IMR-90 (cell line): ENCODE measurements around the gene TNRC6C. TPM values are rescaled to one million over a fixed set of nuclear protein-coding genes. Genes with fewer than 3 reads are reported as not detected.

Source experiments
- ATAC-seq: fragments of 200-7000 bp; cut with Tn5 transposase; 2 replicates; pipeline ENCODE4 v1.9.1; 2020; ENCODE audit warnings: low read depth, mild to moderate bottlenecking, moderate library complexity
- BruUV-seq: library from RNA; stranded (reverse); fragments of 400-500 nt; replicated peaks from 2 replicates; lab custom pipeline; 2021; lab: Mats Ljungman, UMichigan
- CTCF ChIA-PET: fragments of 300-600 bp; formaldehyde crosslinking; extraction: SDS; loops from one replicate; lab custom pipeline; 2021; ENCODE audit warnings: antibody characterized with exemption; lab: Yijun Ruan, JAX
- POLR2A ChIA-PET: fragments of 300-600 bp; sonication (Branson Sonifier 250); formaldehyde crosslinking; loops from one replicate; lab custom pipeline; 2022; ENCODE audit warnings: antibody characterized with exemption; ENCODE audit not compliant: unreplicated experiment; lab: Charles Lee
- DNase-seq: peaks from one replicate; pipeline ENCODE4 v3.0.0; 2013
- H2AFZ ChIP-seq: replicated peaks from 2 replicates; pipeline ENCODE3; 2013; ENCODE audit warnings: low read length, mild to moderate bottlenecking; ENCODE audit not compliant: poor library complexity
- H2AK5ac ChIP-seq: 2 replicates; pipeline ENCODE4 v1.6.1; 2013; ENCODE audit warnings: low read depth, low read length, inconsistent platforms
- H2AK9ac ChIP-seq: replicated peaks from 2 replicates; pipeline ENCODE3; 2013; ENCODE audit warnings: mild to moderate bottlenecking, low read depth, low read length, moderate library complexity; ENCODE audit not compliant: poor library complexity
- H2BK120ac ChIP-seq: 2 replicates; pipeline ENCODE4 v1.6.1; 2013; ENCODE audit warnings: low read depth, low read length, inconsistent platforms
- H2BK15ac ChIP-seq: 3 replicates; pipeline ENCODE4 v1.6.1; 2013; ENCODE audit warnings: low read depth, low read length, inconsistent platforms
- H2BK20ac ChIP-seq: 2 replicates; pipeline ENCODE4 v1.6.1; 2013; ENCODE audit warnings: low read depth, mild to moderate bottlenecking, inconsistent platforms, low read length, moderate library complexity
- H2BK5ac ChIP-seq: 2 replicates; pipeline ENCODE4 v1.6.1; 2013; ENCODE audit warnings: mild to moderate bottlenecking, low read depth, low read length, inconsistent platforms; ENCODE audit not compliant: poor library complexity, severe bottlenecking
- H3K14ac ChIP-seq: replicated peaks from 2 replicates; pipeline ENCODE4 v1.6.1; 2013; ENCODE audit warnings: low read depth, low read length, inconsistent platforms
- H3K18ac ChIP-seq: 2 replicates; pipeline ENCODE4 v1.6.1; 2013; ENCODE audit warnings: low read depth, low read length, control low read depth
- H3K23ac ChIP-seq: 2 replicates; pipeline ENCODE4 v1.6.1; 2013; ENCODE audit warnings: low read depth, low read length, inconsistent platforms
- H3K27ac ChIP-seq: 2 replicates; pipeline ENCODE4 v1.5.1; 2013; ENCODE audit warnings: mild to moderate bottlenecking, control low read depth, low read length; ENCODE audit not compliant: insufficient read depth
- H3K27me3 ChIP-seq: 2 replicates; pipeline ENCODE4 v1.6.1; 2013; ENCODE audit warnings: low read length; ENCODE audit not compliant: control insufficient read depth, insufficient read depth
- H3K36me3 ChIP-seq: 2 replicates; pipeline ENCODE4 v1.6.1; 2013; ENCODE audit warnings: low read length, mixed read lengths; ENCODE audit not compliant: control insufficient read depth, insufficient read depth
- H3K4ac ChIP-seq: 2 replicates; pipeline ENCODE4 v1.6.1; 2013; ENCODE audit warnings: low read depth, low read length, inconsistent platforms
- H3K4me1 ChIP-seq: 2 replicates; pipeline ENCODE4 v1.6.1; 2013; ENCODE audit warnings: low read length, mixed read lengths; ENCODE audit not compliant: control insufficient read depth, insufficient read depth
- H3K4me2 ChIP-seq: 2 replicates; pipeline ENCODE4 v1.6.1; 2013; ENCODE audit warnings: low read depth, mild to moderate bottlenecking, control low read depth, low read length, moderate library complexity
- H3K4me3 ChIP-seq: 2 replicates; pipeline ENCODE4 v1.5.1; 2013; ENCODE audit warnings: low read depth, mild to moderate bottlenecking, control low read depth, low read length, moderate library complexity; ENCODE audit not compliant: insufficient read depth
- H3K56ac ChIP-seq: 2 replicates; pipeline ENCODE4 v1.6.1; 2013; ENCODE audit warnings: low read length, inconsistent platforms; ENCODE audit not compliant: insufficient read depth; ENCODE audit errors: extremely low read depth
- H3K79me1 ChIP-seq, 2 experiments: 2 replicates each; pipeline ENCODE4 v1.6.1; 2013; ENCODE audit warnings: low read length in 2 of 2, inconsistent platforms in 1 of 2, low read depth in 1 of 2
- H3K9ac ChIP-seq: 2 replicates; pipeline ENCODE4 v1.6.1; 2013; ENCODE audit warnings: low read depth, low read length, control low read depth
- H3K9me1 ChIP-seq: 2 replicates; pipeline ENCODE4 v1.6.1; 2013; ENCODE audit warnings: low read length, inconsistent platforms; ENCODE audit not compliant: insufficient read depth
- H3K9me3 ChIP-seq: 2 replicates; pipeline ENCODE4 v1.6.1; 2013; ENCODE audit warnings: low read length; ENCODE audit not compliant: control insufficient read depth, insufficient read depth
- H4K20me1 ChIP-seq: 2 replicates; pipeline ENCODE4 v1.6.1; 2013; ENCODE audit warnings: low read length, inconsistent platforms; ENCODE audit not compliant: insufficient read depth
- H4K5ac ChIP-seq: 2 replicates; pipeline ENCODE4 v1.6.1; 2013; ENCODE audit warnings: mild to moderate bottlenecking, low read depth, low read length, control low read depth
- H4K8ac ChIP-seq, 2 experiments: 2 replicates each; pipeline ENCODE4 v1.6.1; 2013; ENCODE audit warnings: low read depth in 2 of 2, low read length in 2 of 2, control low read depth in 1 of 2, inconsistent platforms in 1 of 2
- H4K91ac ChIP-seq: 2 replicates; pipeline ENCODE4 v1.6.1; 2013; ENCODE audit warnings: low read depth, low read length, inconsistent platforms; ENCODE audit not compliant: insufficient read depth
- BHLHE40 ChIP-seq: fragments of 150-350 bp; IDR thresholded peaks from 2 replicates; pipeline ENCODE4 v1.6.1; 2016; ENCODE audit warnings: mild to moderate bottlenecking, low read depth, low read length
- CEBPB ChIP-seq: IDR thresholded peaks from 2 replicates; pipeline ENCODE4 v1.6.1; 2012; ENCODE audit warnings: low read depth, low read length, improper control_type of control experiment
- CHD1 ChIP-seq: IDR thresholded peaks from 2 replicates; pipeline ENCODE4 v1.6.1; 2012; ENCODE audit warnings: low read depth, low read length, improper control_type of control experiment
- FOS ChIP-seq: fragments of 150-350 bp; IDR thresholded peaks from 2 replicates; pipeline ENCODE4 v1.6.1; 2016; ENCODE audit warnings: low read depth, low read length
- MAFK ChIP-seq: IDR thresholded peaks from 2 replicates; pipeline ENCODE4 v1.6.1; 2012; ENCODE audit warnings: low read depth, low read length, improper control_type of control experiment
- MAZ ChIP-seq: IDR thresholded peaks from 2 replicates; pipeline ENCODE4 v1.6.1; 2012; ENCODE audit warnings: low read depth, mild to moderate bottlenecking, low read length, improper control_type of control experiment, moderate library complexity, borderline replicate concordance
- MXI1 ChIP-seq: IDR thresholded peaks from 2 replicates; pipeline ENCODE4 v1.6.1; 2012; ENCODE audit warnings: low read depth, mild to moderate bottlenecking, low read length, moderate library complexity, borderline replicate concordance
- NFE2L2 ChIP-seq: fragments of 150-350 bp; IDR thresholded peaks from 2 replicates; pipeline ENCODE4 v1.6.1; 2016; ENCODE audit warnings: low read depth, mild to moderate bottlenecking, low read length
- POLR2A ChIP-seq: IDR thresholded peaks from 2 replicates; pipeline ENCODE4 v1.6.1; 2012; ENCODE audit warnings: mild to moderate bottlenecking, low read depth, low read length
- RAD21 ChIP-seq: IDR thresholded peaks from 2 replicates; pipeline ENCODE4 v1.6.1; 2012; ENCODE audit warnings: low read length, improper control_type of control experiment
- RFX5 ChIP-seq: IDR thresholded peaks from 2 replicates; pipeline ENCODE4 v1.8.0; 2012; ENCODE audit warnings: low read depth, mild to moderate bottlenecking, low read length, moderate library complexity
- SMC3 ChIP-seq: fragments of 150-350 bp; IDR thresholded peaks from 2 replicates; pipeline ENCODE4 v1.6.1; 2016; ENCODE audit warnings: low read depth, mild to moderate bottlenecking, antibody characterized with exemption, low read length, moderate library complexity
- WGBS, 2 experiments: methylation state at CpG; one replicate each; pipeline versions ENCODE4 v1.1.5 to v1.1.7; 2013; ENCODE audit warnings: missing lambda C conversion rate in 2 of 2; ENCODE audit not compliant: insufficient read length in 1 of 2; ENCODE audit errors: extremely low coverage in 2 of 2; 5-methylcytosine and 5-hydroxymethylcytosine counted together
- dilution Hi-C: fragments of 300-500 bp; cut with HindIII; formaldehyde crosslinking; loops from one replicate; pipeline ENCODE4 v1.14.3; 2018; ENCODE audit warnings: low sequenced_read_pairs; ENCODE audit not compliant: unreplicated experiment
- in situ Hi-C: fragments of 300-500 bp; cut with MboI; formaldehyde crosslinking; loops from 3 replicates; pipeline ENCODE4 v1.14.3; 2019; ENCODE audit warnings: low sequenced_read_pairs, inconsistent platforms, mixed read lengths
- intact Hi-C: fragments of 100-400 bp; cut with micrococcal nuclease; formaldehyde crosslinking; loops from 2 replicates; pipeline ENCODE4 v1.10.0; 2022
- polyA plus RNA-seq, 3 experiments: library from polyadenylated mRNA; depleted of rRNA; stranded (reverse); fragments of >200 nt; gene quantifications; 2 replicates each; pipeline ENCODE4 v1.2.3, GENCODE V29; 2012; ENCODE audit warnings: low replicate concordance in 1 of 3
- total RNA-seq: library from RNA; depleted of rRNA; stranded (reverse); fragments of >200 nt; gene quantifications from 2 replicates; pipeline ENCODE4 v1.2.3, GENCODE V29; 2012
- TF ChIP-seq, protein P1 (sequence below): fragments of 150-350 bp; IDR thresholded peaks from 2 replicates; pipeline ENCODE4 v1.6.1; 2016; ENCODE audit warnings: low read depth, mild to moderate bottlenecking, low read length, moderate library complexity, borderline replicate concordance
- TF ChIP-seq, protein P2 (sequence below): conservative IDR thresholded peaks from 2 replicates; pipeline ENCODE4 v1.5.1; 2012; ENCODE audit warnings: mild to moderate bottlenecking, low read depth, low read length, improper control_type of control experiment
- TF ChIP-seq, protein P3 (sequence below): fragments of 150-350 bp; IDR thresholded peaks from 2 replicates; pipeline ENCODE4 v1.6.1; 2017; ENCODE audit warnings: mild to moderate bottlenecking, antibody characterized with exemption, low read length, low read depth

TNRC6C gene
- total and polyA plus RNA-seq, 2 of the 4 experiments (the other 2 are of a cell fraction): 1.6 to 2.7 TPM

DNA sequence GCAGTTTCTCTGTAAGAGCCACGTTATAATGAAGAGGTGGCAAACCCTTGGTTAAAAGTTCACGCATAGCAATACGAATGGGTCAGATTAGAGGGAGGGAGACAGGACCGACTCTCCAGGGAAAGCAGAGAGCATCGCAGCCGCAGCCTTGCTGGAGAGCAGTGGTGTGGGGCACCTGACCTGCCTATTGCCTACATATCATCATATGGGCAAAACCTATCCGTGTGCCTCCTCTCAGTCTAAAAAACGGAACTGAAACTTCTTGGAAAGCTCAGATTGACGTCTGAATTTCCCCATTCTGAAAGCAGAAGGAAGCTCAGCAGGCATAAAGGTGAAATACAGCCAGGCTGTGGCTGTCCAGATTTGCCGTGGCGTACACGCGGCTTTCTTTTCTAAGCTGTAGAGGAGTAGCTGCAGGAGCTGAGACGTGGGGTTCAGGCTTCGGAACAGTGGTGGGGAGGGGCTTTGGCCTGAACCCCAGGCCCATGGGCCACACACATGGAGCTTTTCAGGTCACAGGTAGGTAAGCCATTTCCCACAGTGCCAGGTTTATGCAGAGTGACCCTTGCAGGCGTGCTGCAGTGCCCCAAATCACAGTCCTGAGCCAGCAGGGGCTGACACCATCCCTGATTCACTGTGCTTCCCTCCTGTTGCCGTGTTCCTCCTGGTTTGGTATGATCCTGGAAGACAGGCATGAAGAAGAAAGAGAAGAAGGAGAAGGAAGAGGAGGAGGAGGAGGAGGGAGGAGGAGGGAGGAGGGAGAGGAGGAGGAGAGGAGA is 41.6 kb upstream of the TNRC6C start:
- H3K4ac ChIP-seq: no peak overlapping the region
- no peak overlapping the region for H2AK5ac ChIP-seq
- dilution Hi-C loops (no loop called here), in situ Hi-C loops (no loop called here), intact Hi-C loops (no loop called here)
- no peak overlapping the region for H3K23ac ChIP-seq
- H3K27ac ChIP-seq: no peak overlapping the region
- H4K91ac ChIP-seq: no peak overlapping the region
- CTCF ChIA-PET: no interaction called here
- no peak overlapping the region for H2AK9ac ChIP-seq
- TF ChIP-seq FOS (no peak), MAZ (no peak), RFX5 (no peak), BHLHE40 (no peak), RAD21 (no peak), MXI1 (no peak), NFE2L2 (no peak), MAFK (no peak), SMC3 (no peak), POLR2A (no peak), CHD1 (no peak), CEBPB (no peak)
- TF ChIP-seq, protein P1, sequence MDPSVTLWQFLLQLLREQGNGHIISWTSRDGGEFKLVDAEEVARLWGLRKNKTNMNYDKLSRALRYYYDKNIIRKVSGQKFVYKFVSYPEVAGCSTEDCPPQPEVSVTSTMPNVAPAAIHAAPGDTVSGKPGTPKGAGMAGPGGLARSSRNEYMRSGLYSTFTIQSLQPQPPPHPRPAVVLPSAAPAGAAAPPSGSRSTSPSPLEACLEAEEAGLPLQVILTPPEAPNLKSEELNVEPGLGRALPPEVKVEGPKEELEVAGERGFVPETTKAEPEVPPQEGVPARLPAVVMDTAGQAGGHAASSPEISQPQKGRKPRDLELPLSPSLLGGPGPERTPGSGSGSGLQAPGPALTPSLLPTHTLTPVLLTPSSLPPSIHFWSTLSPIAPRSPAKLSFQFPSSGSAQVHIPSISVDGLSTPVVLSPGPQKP: no peak
- TF ChIP-seq, protein P2, sequence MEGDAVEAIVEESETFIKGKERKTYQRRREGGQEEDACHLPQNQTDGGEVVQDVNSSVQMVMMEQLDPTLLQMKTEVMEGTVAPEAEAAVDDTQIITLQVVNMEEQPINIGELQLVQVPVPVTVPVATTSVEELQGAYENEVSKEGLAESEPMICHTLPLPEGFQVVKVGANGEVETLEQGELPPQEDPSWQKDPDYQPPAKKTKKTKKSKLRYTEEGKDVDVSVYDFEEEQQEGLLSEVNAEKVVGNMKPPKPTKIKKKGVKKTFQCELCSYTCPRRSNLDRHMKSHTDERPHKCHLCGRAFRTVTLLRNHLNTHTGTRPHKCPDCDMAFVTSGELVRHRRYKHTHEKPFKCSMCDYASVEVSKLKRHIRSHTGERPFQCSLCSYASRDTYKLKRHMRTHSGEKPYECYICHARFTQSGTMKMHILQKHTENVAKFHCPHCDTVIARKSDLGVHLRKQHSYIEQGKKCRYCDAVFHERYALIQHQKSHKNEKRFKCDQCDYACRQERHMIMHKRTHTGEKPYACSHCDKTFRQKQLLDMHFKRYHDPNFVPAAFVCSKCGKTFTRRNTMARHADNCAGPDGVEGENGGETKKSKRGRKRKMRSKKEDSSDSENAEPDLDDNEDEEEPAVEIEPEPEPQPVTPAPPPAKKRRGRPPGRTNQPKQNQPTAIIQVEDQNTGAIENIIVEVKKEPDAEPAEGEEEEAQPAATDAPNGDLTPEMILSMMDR: no peak
- TF ChIP-seq, protein P3, sequence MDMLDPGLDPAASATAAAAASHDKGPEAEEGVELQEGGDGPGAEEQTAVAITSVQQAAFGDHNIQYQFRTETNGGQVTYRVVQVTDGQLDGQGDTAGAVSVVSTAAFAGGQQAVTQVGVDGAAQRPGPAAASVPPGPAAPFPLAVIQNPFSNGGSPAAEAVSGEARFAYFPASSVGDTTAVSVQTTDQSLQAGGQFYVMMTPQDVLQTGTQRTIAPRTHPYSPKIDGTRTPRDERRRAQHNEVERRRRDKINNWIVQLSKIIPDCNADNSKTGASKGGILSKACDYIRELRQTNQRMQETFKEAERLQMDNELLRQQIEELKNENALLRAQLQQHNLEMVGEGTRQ: no peak
- peaks cover 38% of the 10 kb centered on the region for H3K27me3 ChIP-seq
- no peak overlapping the region for H3K18ac ChIP-seq
- no peak overlapping the region for H2AFZ ChIP-seq
- DNase-seq (no peak), ATAC-seq (no peak)
- POLR2A ChIA-PET: no interaction called here
- H2BK20ac ChIP-seq: no peak overlapping the region
- no peak overlapping the region for H4K5ac ChIP-seq
- H3K9ac ChIP-seq: no peak overlapping the region
- H3K36me3 ChIP-seq: no peaks in the 10 kb centered on the region
- H2BK5ac ChIP-seq: no peak overlapping the region
- H3K56ac ChIP-seq: no peak overlapping the region
- H3K4me3 ChIP-seq: no peak overlapping the region
- H3K4me1 ChIP-seq: no peaks in the 10 kb centered on the region
- H3K14ac ChIP-seq: no peak overlapping the region
- BruUV-seq: no TSS peak
- H2BK15ac ChIP-seq: no peak overlapping the region
- no peak overlapping the region for H4K8ac ChIP-seq
- no peaks in the 10 kb centered on the region for H3K9me3 ChIP-seq
- H3K79me1 ChIP-seq: no peaks in the 10 kb centered on the region
- H2BK120ac ChIP-seq: no peak overlapping the region
- 23% methylated on average over 4 of the region's 17 CpGs; no CpG with 5 or more reads in 1 of the 2 experiments for WGBS, 2 experiments
- no peaks in the 10 kb centered on the region for H3K9me1 ChIP-seq
- no peak overlapping the region for H3K4me2 ChIP-seq
- H4K20me1 ChIP-seq: no peaks in the 10 kb centered on the region
